ENCODE data around the gene BCHE. TPM values are rescaled to one million over a fixed set of nuclear protein-coding genes. Genes with fewer than 3 reads are reported as not detected.

The BCHE gene
- total and polyA plus RNA-seq, 2 donors (not counting 3 experiments of a cell fraction or from before 2014, with no cell fraction given), result 0.27 to 0.66 TPM

DNA sequence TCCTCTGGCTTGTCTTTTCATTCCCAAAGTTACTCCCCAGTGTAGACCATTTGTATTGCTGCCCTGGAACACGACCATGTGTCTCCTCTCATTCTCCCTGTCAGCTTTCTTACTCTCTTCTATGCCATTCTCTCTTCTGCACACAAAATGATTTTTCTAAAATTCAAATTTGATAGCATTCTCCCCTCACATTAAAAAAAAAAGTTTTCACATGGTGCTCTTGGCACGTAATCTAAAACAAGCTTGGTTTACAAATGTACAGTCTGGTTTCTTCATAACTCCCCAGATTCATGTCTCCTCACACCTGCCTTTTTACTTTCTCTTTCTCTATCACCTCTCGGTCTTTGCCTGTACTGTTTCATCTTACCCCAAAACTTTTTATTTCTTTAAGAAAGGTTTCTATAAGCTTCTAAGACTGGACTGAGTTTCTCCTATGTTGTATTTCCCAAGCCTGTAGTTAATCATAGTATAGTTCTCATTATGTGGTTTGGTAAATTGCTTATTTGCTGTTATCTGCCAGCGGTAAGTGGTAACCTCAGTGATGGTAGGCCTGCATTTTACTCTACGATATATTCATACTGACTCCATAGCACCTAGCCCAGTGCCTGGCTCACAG is 31.2 kb downstream of the BCHE start:
- H3K27ac ChIP-seq (ENCODE audit: insufficient read depth, low read depth, low read length), result no peak overlapping the region
- H3K4me3 ChIP-seq (replicated peaks in 1 of 3; ENCODE audit: insufficient read depth in 1 of 3, low read depth in 1 of 3, low read length in 3 of 3), result no peak overlapping the region
- no peaks in the 10 kb centered on the region for H3K9me1 ChIP-seq (replicated peaks; ENCODE audit: control insufficient read depth, extremely low read depth, insufficient read depth, low read length)
- H3K36me3 ChIP-seq (ENCODE audit: control insufficient read depth in 2 of 2, extremely low read depth in 1 of 2, insufficient read depth in 2 of 2, low read length in 2 of 2), result no peaks in the 10 kb centered on the region
- TF ChIP-seq EZH2 (IDR thresholded peaks at IDR 0.05; ENCODE audit: borderline replicate concordance, low read depth, low read length, severe bottlenecking), result no peak
- no peak for TF ChIP-seq MYC (IDR thresholded peaks at IDR 0.05; ENCODE audit: low read depth, low read length)
- no peak for TF ChIP-seq GATA2 (IDR thresholded peaks at IDR 0.05; ENCODE audit: insufficient read depth, insufficient read length, low read depth, low read length)
- TF ChIP-seq, protein P1, sequence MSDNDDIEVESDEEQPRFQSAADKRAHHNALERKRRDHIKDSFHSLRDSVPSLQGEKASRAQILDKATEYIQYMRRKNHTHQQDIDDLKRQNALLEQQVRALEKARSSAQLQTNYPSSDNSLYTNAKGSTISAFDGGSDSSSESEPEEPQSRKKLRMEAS (IDR thresholded peaks at IDR 0.05; ENCODE audit: insufficient read depth, insufficient read length), result no peak
- TF ChIP-seq FOS (IDR thresholded peaks at IDR 0.05; ENCODE audit: borderline replicate concordance, insufficient read depth, low read length), result no peak
- no peak for TF ChIP-seq JUN (IDR thresholded peaks at IDR 0.05; ENCODE audit: borderline replicate concordance, insufficient read depth, insufficient read length, low read depth)
- TF ChIP-seq, protein P2, sequence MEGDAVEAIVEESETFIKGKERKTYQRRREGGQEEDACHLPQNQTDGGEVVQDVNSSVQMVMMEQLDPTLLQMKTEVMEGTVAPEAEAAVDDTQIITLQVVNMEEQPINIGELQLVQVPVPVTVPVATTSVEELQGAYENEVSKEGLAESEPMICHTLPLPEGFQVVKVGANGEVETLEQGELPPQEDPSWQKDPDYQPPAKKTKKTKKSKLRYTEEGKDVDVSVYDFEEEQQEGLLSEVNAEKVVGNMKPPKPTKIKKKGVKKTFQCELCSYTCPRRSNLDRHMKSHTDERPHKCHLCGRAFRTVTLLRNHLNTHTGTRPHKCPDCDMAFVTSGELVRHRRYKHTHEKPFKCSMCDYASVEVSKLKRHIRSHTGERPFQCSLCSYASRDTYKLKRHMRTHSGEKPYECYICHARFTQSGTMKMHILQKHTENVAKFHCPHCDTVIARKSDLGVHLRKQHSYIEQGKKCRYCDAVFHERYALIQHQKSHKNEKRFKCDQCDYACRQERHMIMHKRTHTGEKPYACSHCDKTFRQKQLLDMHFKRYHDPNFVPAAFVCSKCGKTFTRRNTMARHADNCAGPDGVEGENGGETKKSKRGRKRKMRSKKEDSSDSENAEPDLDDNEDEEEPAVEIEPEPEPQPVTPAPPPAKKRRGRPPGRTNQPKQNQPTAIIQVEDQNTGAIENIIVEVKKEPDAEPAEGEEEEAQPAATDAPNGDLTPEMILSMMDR (IDR thresholded peaks at IDR 0.05; ENCODE audit: extremely low read depth in 1 of 2, insufficient read depth in 1 of 2, low read depth in 1 of 2, low read length in 2 of 2), result no peak
- no peak for TF ChIP-seq POLR2A (IDR thresholded peaks at IDR 0.05; ENCODE audit: low read depth, low read length)
- TF ChIP-seq POLR2AphosphoS5 (IDR thresholded peaks at IDR 0.05; ENCODE audit: insufficient read depth, low read depth, low read length), result no peak
- DNase-seq (ENCODE audit: low read depth, low spot score) (no peak), FAIRE-seq (no peak)
- intact Hi-C loops (cut with micrococcal nuclease) (no loop called here), dilution Hi-C loops (cut with MboI; ENCODE audit: extremely low pct_ligation_motif_present, low sequenced_read_pairs) (no loop called here)
- ChIA-PET POLR2A (no interaction called here), CTCF (no interaction called here)
- no peaks in the 10 kb centered on the region for H4K20me1 ChIP-seq (replicated peaks; ENCODE audit: control insufficient read depth, extremely low read depth, insufficient read depth, low read length)
- BruUV-seq (replicated peaks), result no TSS peak
- no peaks in the 10 kb centered on the region for H3K79me2 ChIP-seq (ENCODE audit: control insufficient read depth, insufficient read depth, low read length)
- no peak overlapping the region for H3K4me2 ChIP-seq (ENCODE audit: insufficient read depth, low read length)
- no peak overlapping the region for H3K9ac ChIP-seq (replicated peaks; ENCODE audit: extremely low read depth, insufficient read depth, low read length)
- no peak overlapping the region for H2AFZ ChIP-seq (ENCODE audit: low read depth, low read length)
- H3K27me3 ChIP-seq (ENCODE audit: control insufficient read depth in 2 of 2, insufficient read depth in 2 of 2, low read length in 2 of 2), result no peaks in the 10 kb centered on the region
- H3K4me1 ChIP-seq (ENCODE audit: control insufficient read depth, extremely low read depth, insufficient read depth, low read length), result no peaks in the 10 kb centered on the region
- H3K9me3 ChIP-seq (replicated peaks; ENCODE audit: control insufficient read depth, insufficient read depth, low read length), result no peaks in the 10 kb centered on the region
